ENCODE results near the gene CLASP2.

Gene CLASP2

GRCh38 chr3:33636125-33636850 lies 81.8 kb downstream of the CLASP2 start:
- no peak for DNase-seq (ENCODE audit: low spot score)

- DNase-seq (ENCODE audit: low spot score), result no peak
These were observed 83.8 kb downstream of the CLASP2 start for GRCh38 chr3:33634262-33634661.

GRCh38 chr3:33629219-33629618 lies 88.8 kb downstream of the CLASP2 start:
- DNase-seq (ENCODE audit: low spot score), result no peak

GRCh38 chr3:33624756-33625155 lies 93.3 kb downstream of the CLASP2 start:
- DNase-seq (ENCODE audit: low spot score), result no peak

GRCh38 chr3:33613041-33613440 lies 105.0 kb downstream of the CLASP2 start:
- no peak for DNase-seq (ENCODE audit: low spot score)

- no peak for DNase-seq (ENCODE audit: low spot score)
These were observed 105.4 kb downstream of the CLASP2 start for GRCh38 chr3:33612607-33613006.

- no peak for DNase-seq (ENCODE audit: low spot score)
These were observed 115.2 kb downstream of the CLASP2 start for GRCh38 chr3:33602829-33603228.

GRCh38 chr3:33597257-33597689 lies 120.8 kb downstream of the CLASP2 start:
- DNase-seq (ENCODE audit: low spot score), result no peak

- no peak for DNase-seq (ENCODE audit: low spot score)
These were observed 125.1 kb downstream of the CLASP2 start for GRCh38 chr3:33592999-33593398.

- DNase-seq (ENCODE audit: low spot score), result no peak
These were observed 127.5 kb downstream of the CLASP2 start for GRCh38 chr3:33590541-33590940.

- no peak for DNase-seq (ENCODE audit: low spot score)
These were observed 131.7 kb downstream of the CLASP2 start for GRCh38 chr3:33586402-33586801.

- no peak for DNase-seq (ENCODE audit: low spot score)
These were observed 135.8 kb downstream of the CLASP2 start for GRCh38 chr3:33582234-33582633.

GRCh38 chr3:33581666-33582065 lies 136.4 kb downstream of the CLASP2 start:
- DNase-seq (ENCODE audit: low spot score), result no peak

GRCh38 chr3:33579840-33580239 lies 138.2 kb downstream of the CLASP2 start:
- no peak for DNase-seq (ENCODE audit: low spot score)

- no peak for DNase-seq (ENCODE audit: low spot score)
These were observed 138.9 kb downstream of the CLASP2 start for GRCh38 chr3:33579178-33579510.

GRCh38 chr3:33578325-33579177 lies 139.5 kb downstream of the CLASP2 start:
- no peak for DNase-seq (ENCODE audit: low spot score)

GRCh38 chr3:33577588-33577987 lies 140.5 kb downstream of the CLASP2 start:
- no peak for DNase-seq (ENCODE audit: low spot score)

- DNase-seq (ENCODE audit: low spot score), result no peak
These were observed 140.9 kb downstream of the CLASP2 start for GRCh38 chr3:33577173-33577572.

GRCh38 chr3:33575311-33575710 lies 142.7 kb downstream of the CLASP2 start:
- no peak for DNase-seq (ENCODE audit: low spot score)

GRCh38 chr3:33557829-33558228 lies 160.2 kb downstream of the CLASP2 start:
- no peak for DNase-seq (ENCODE audit: low spot score)

- no peak for DNase-seq (ENCODE audit: low spot score)
These were observed 160.8 kb downstream of the CLASP2 start for GRCh38 chr3:33557279-33557678.

GRCh38 chr3:33547101-33547500 lies 171.0 kb downstream of the CLASP2 start:
- no peak for DNase-seq (ENCODE audit: low spot score)

GRCh38 chr3:33544126-33544525 lies 173.9 kb downstream of the CLASP2 start:
- no peak for DNase-seq (ENCODE audit: low spot score)

- no peak for DNase-seq (ENCODE audit: low spot score)
These were observed 174.5 kb downstream of the CLASP2 start for GRCh38 chr3:33543601-33544000.
